A673 (cell line): ENCODE data around the gene OBI1.

ENCODE experiments used
- EZH2 ChIP-seq: fragments of 200-600 bp; sonication (generic); IDR thresholded peaks from 2 replicates; pipeline ENCODE4 v1.6.1; 2017; ENCODE audit warnings: borderline replicate concordance, low read depth, mild to moderate bottlenecking, mixed read lengths, antibody characterized with exemption, low read length; ENCODE audit not compliant: poor library complexity, severe bottlenecking
- TF ChIP-seq, protein P1 (sequence below): fragments of 300-800, 200-600 bp; sonication (generic); conservative IDR thresholded peaks from 2 replicates; pipeline ENCODE4 v1.5.1; 2017; ENCODE audit warnings: low read depth, mild to moderate bottlenecking, antibody characterized with exemption, low read length, moderate library complexity, mixed read lengths

DNA sequence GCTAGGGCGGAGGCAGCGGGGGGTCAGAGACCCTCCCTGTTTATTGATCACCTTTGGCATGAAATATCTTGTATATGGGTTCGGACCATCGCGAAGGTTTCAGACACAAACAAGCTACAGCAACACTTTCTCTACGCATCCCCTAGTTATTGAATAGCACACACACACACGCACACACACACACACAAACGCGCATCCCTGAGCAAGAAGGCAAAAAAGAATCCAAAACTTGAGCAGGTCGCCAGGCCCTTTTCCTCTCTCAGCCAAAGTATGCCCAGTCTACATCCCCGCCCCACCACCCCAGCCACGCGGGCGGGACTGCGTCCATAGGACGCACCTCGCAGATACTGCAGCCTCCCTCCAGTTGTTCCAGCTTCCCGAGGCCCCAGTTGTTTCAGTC, 71.6 kb downstream of the OBI1 start:
- TF ChIP-seq, protein P1, sequence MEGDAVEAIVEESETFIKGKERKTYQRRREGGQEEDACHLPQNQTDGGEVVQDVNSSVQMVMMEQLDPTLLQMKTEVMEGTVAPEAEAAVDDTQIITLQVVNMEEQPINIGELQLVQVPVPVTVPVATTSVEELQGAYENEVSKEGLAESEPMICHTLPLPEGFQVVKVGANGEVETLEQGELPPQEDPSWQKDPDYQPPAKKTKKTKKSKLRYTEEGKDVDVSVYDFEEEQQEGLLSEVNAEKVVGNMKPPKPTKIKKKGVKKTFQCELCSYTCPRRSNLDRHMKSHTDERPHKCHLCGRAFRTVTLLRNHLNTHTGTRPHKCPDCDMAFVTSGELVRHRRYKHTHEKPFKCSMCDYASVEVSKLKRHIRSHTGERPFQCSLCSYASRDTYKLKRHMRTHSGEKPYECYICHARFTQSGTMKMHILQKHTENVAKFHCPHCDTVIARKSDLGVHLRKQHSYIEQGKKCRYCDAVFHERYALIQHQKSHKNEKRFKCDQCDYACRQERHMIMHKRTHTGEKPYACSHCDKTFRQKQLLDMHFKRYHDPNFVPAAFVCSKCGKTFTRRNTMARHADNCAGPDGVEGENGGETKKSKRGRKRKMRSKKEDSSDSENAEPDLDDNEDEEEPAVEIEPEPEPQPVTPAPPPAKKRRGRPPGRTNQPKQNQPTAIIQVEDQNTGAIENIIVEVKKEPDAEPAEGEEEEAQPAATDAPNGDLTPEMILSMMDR, result no peak
- no peak for TF ChIP-seq EZH2
